22Rv1 (cell line): Measurements from ENCODE around the gene GPBP1L1.

Source experiments
- H3K27ac ChIP-seq: fragments of 450-650 bp; 2 replicates; pipeline ENCODE4 v1.5.1; 2017
- CTCF ChIP-seq: fragments of 450-650 bp; IDR thresholded peaks from 2 replicates; pipeline ENCODE4 v1.5.1; 2017; ENCODE audit warnings: mild to moderate bottlenecking
- ZFX ChIP-seq: fragments of 450-650 bp; IDR thresholded peaks from 2 replicates; pipeline ENCODE4 v1.6.1; 2017; ENCODE audit warnings: antibody characterized with exemption, borderline replicate concordance

GPBP1L1 gene

GRCh38 chr1:45674478-45674877 lies 11.9 kb downstream of the GPBP1L1 start:
- TF ChIP-seq ZFX = no peak
- TF ChIP-seq CTCF = no peak
- no peak overlapping the region for H3K27ac ChIP-seq

DNA sequence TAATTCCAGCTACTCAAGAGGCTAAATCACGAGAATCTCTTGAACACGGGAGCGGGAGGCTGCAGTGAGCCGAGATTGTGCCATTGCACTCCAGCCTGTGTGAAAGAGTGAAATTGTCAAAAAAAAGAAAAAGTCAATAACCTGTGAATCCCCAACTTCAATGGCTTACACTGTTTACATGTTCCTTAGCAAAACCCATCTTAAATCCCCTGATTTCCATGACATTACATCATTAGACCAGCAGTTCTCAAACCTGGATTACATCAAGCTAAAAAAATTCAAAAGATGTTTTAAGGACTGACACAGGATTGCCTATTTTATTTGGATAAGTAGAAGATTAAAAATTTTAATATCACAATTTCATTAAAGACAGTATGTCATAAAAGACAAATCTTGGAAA lies 12.4 kb downstream of the GPBP1L1 start:
- TF ChIP-seq CTCF (no peak), ZFX (no peak)

GRCh38 chr1:45669859-45670655 lies 16.3 kb downstream of the GPBP1L1 start:
- TF ChIP-seq ZFX (no peak), CTCF (no peak)

More for the DNA sequence above, 12.4 kb downstream of the GPBP1L1 start:
- H3K27ac ChIP-seq = no peak overlapping the region

DNA sequence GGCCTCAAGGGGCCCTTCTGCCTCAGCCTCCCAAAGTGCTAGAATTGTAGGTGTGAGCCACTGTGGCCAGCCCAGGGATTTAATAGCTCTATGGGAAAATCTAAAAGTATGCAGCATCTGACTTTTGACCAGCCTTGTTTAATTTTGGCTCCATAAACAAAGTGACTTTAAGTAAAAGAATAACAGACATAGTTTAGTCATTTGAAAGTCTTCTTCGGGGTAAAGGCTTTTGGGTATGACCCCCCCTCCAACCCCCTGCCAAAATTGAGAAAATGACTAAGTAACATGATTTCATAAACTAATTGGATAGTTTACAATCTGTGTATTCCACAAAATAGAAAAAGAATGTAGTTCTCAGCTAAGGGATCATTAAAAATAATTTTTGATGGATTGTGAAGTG lies 17.0 kb downstream of the GPBP1L1 start:
- H3K27ac ChIP-seq = no peak overlapping the region
- no peak for TF ChIP-seq ZFX
- no peak for TF ChIP-seq CTCF

More at GRCh38 chr1:45669859-45670655, 16.3 kb downstream of the GPBP1L1 start:
- H3K27ac ChIP-seq = no peak overlapping the region

DNA sequence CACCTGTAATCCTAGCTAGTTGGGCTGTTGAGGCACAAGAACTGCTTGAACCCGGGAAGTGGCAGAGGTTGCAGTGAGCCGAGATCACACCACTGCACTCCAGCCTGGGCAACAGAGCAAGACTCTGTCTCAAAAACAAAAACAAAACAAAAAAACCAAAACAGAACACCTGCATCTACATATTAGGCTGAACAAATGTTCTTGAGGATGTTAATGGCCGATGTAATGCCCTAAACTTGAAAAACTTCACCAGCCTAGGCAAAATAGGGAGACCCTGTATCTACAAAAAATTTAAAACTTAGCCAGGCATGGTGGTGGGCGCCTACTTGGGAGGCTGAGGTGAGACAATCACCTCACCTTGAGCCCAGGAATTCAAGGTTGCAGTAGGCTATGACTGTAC lies 17.8 kb downstream of the GPBP1L1 start:
- TF ChIP-seq ZFX (no peak), CTCF (no peak)
- no peak overlapping the region for H3K27ac ChIP-seq

- TF ChIP-seq CTCF (no peak), ZFX (no peak)
- H3K27ac ChIP-seq = no peak overlapping the region
Measured at GRCh38 chr1:45667321-45668111, 18.8 kb downstream of the GPBP1L1 start.

DNA sequence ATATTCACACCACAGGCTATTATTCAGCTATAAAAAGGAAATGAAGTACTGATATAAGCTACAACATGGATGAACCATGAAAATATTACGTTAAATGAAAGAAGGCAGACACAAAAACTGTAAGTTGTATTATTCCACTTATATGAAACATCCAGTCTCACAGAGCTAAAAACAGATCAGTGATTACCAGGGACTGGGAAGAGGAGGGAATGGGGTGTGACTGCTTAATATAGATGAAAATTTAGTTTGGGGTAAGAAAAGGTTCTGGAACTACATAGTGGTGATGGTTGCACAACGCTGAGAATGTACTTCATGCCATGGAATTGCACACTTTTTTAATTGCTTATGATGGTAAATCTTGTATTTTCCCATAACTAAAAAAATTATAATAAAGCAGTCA lies 19.5 kb downstream of the GPBP1L1 start:
- TF ChIP-seq CTCF (no peak), ZFX (no peak)
- no peak overlapping the region for H3K27ac ChIP-seq
